Stomach smooth muscle (tissue), 2 donors: ENCODE measurements around the gene CELA2A.

Experiments used
- H3K27ac ChIP-seq: one replicate; pipeline ENCODE4 v1.7.0; 2013; ENCODE audit warnings: mild to moderate bottlenecking, low read length, inconsistent platforms
- H3K27me3 ChIP-seq, 2 donors: one replicate each; pipeline ENCODE4 v1.7.0; 2013; ENCODE audit warnings: low read length in 2 of 2; ENCODE audit not compliant: insufficient read depth in 2 of 2, control insufficient read depth in 1 of 2
- H3K36me3 ChIP-seq, 2 donors: one replicate each; pipeline ENCODE4 v1.7.0; 2013; ENCODE audit warnings: low read length in 2 of 2; ENCODE audit not compliant: control insufficient read depth in 2 of 2, insufficient read depth in 2 of 2
- H3K4me1 ChIP-seq: one replicate; pipeline ENCODE4 v1.7.0; 2013; ENCODE audit warnings: low read length; ENCODE audit not compliant: control insufficient read depth, insufficient read depth
- H3K4me3 ChIP-seq, 2 donors: one replicate each; pipeline ENCODE4 v1.7.0; 2013; ENCODE audit warnings: low read length in 2 of 2
- H3K9ac ChIP-seq, 2 donors: one replicate each; pipeline ENCODE4 v1.7.0; 2013; ENCODE audit warnings: low read length in 2 of 2, mild to moderate bottlenecking in 1 of 2
- H3K9me3 ChIP-seq, 2 donors: one replicate each; pipeline ENCODE4 v1.7.0; 2013; ENCODE audit warnings: low read length in 2 of 2; ENCODE audit not compliant: control insufficient read depth in 2 of 2
- donor health status: healthy.
- donor health status: Pancreatic carcinoma.

Gene CELA2A

DNA sequence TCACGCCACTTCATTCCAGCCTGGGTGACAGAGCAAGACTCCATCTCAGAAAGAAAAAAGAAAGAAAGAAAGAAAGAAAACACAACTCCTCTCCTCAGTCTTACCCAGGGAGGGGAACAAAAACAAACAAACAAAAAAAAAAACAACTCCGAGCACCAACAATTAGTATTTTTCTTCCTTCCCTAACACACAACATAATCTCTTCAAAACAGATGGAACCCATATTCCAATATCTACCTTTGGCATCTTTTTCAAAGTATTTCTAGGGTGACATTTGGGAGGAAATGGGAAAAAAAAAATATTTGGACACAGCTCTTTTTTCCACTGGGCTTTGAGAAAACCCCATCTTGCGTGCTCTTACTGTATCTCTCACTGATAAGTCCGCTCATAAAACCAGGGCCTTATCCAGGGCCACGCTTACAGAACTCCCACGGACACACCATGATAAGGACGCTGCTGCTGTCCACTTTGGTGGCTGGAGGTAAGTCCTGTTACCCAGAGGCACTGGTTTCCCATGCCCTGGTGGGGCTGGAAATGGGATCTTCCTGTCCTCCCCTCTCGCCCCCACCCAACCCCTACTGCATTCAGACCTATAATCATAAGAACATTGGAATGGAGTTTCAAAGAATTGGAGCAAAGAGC lies at the start of gene CELA2A:
Gene CELA2A (plus strand): TSS at position 420 of the 642 bp plus-strand sequence. CDS start 22 bp downstream, at position 442.
- H3K4me1 ChIP-seq = peaks cover 14% of the 10 kb centered on the region
- no peaks in the 10 kb centered on the region for H3K36me3 ChIP-seq
- no peak within 1 kb of the TSS for H3K4me3 ChIP-seq
- H3K9ac ChIP-seq = no peak within 1 kb of the TSS
- no peak within 1 kb of the TSS for H3K27ac ChIP-seq
- H3K27me3 ChIP-seq = no peaks in the 10 kb centered on the region
- H3K9me3 ChIP-seq = peaks cover 0 to 5% of the 10 kb centered on the region in 2 donors

DNA sequence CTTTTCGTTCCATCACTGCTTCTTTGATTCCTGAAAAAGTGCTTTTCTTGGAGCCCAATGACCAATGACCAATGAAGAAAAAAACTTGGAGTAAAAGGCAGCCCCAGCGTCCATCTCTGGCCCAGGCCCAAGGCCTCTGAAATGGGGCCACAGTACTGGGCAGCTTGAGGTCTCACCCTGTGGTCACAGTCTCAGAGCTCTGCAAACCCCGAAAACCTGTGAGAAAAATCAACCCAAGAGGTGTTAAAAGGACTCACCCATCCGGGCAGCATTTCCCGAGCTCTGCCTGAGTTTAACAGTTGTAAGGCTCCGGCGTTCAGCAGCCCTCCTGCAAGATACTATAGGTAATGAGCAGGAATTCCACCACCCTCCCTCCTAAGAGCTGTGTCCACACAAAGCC lies 49.0 kb upstream of the CELA2A start:
- H3K9ac ChIP-seq = peak overlapping the region in 1 of 2 donors; percentile 18
- peaks cover 39% of the 10 kb centered on the region for H3K4me1 ChIP-seq
- H3K27ac ChIP-seq = peak overlapping the region; percentile 64
- no peak overlapping the region for H3K4me3 ChIP-seq
- H3K27me3 ChIP-seq = no peaks in the 10 kb centered on the region
- no peaks in the 10 kb centered on the region for H3K9me3 ChIP-seq
- no peaks in the 10 kb centered on the region for H3K36me3 ChIP-seq

DNA sequence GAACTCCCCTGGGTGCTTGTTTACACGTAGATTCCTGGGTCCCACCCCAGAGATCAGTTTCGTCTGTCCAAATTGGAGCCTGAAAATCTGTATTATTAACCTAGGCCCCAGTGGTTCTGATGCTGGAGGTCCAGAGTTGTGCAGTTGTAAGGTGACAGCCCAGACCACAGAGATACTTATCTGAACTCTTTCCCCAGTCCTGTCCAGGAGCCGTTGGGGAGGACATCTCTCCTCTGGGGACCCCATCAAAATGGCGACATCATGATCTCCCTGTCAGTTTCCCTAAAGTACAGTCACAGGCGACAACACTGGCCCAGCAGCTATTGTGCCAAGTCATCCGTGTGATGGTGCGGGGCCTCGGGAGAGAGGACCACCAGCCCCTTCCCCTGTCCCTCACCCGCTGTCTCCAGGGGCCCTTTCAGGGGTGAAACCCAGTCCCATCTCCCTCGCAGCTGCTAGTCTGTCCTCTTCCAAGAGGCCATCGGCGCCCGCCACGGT lies 47.6 kb upstream of the CELA2A start:
- H3K4me1 ChIP-seq = peaks cover 53% of the 10 kb centered on the region
- H3K9me3 ChIP-seq = no peaks in the 10 kb centered on the region
- peak overlapping the region; percentile 60 for H3K27ac ChIP-seq
- H3K4me3 ChIP-seq = peak overlapping the region; percentile 56 to 85
- H3K36me3 ChIP-seq = no peaks in the 10 kb centered on the region
- H3K27me3 ChIP-seq = no peaks in the 10 kb centered on the region
- H3K9ac ChIP-seq = peak overlapping the region; percentile 55 to 71

DNA sequence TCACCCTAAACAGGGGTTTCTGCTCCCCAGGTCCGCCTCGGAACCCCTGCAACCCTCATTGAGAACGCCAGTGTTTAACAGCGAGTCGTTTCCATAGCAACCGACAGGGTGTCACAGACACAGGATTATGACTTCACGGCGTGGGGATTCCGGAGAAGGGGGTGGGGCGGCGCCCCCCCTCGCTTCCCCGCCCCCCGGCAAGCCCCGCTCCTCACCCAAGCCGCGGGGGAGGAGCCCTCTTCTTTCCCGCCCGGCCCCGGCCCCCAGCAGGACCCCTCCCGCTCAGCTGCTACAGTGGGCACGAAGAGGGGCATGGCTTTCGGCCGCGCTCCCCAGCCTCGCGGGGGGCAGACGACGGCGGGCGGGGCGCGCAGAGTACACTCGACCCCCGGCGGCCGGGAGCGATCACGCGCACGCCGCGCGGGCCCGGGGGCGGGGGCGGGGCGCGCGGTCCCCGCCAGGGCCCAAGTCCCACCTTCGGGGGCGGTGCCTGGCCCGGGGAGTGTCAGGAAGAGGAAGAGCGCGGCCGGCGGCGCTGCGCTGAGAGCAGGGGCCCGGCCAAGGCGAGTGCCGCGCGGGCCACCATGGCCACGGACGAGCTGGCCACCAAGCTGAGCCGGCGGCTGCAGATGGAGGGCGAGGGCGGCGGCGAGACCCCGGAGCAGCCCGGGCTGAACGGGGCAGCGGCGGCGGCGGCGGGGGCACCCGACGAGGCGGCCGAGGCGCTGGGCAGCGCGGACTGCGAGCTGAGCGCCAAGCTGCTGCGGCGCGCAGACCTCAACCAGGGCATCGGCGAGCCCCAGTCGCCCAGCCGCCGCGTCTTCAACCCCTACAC lies 46.9 kb upstream of the CELA2A start, which contains the start of gene EFHD2:
Gene EFHD2 (plus strand): TSS at position 501 of the 835 bp plus-strand sequence. CDS start 84 bp downstream, at position 585.
- no peaks in the 10 kb centered on the region for H3K27me3 ChIP-seq
- H3K4me1 ChIP-seq = peaks cover 55% of the 10 kb centered on the region
- H3K4me3 ChIP-seq = peak within 1 kb of the TSS; percentile 84 to 85
- H3K9me3 ChIP-seq = no peaks in the 10 kb centered on the region
- H3K27ac ChIP-seq = peak within 1 kb of the TSS; percentile 60
- H3K36me3 ChIP-seq = no peaks in the 10 kb centered on the region
- H3K9ac ChIP-seq = peak within 1 kb of the TSS; percentile 66 to 71

DNA sequence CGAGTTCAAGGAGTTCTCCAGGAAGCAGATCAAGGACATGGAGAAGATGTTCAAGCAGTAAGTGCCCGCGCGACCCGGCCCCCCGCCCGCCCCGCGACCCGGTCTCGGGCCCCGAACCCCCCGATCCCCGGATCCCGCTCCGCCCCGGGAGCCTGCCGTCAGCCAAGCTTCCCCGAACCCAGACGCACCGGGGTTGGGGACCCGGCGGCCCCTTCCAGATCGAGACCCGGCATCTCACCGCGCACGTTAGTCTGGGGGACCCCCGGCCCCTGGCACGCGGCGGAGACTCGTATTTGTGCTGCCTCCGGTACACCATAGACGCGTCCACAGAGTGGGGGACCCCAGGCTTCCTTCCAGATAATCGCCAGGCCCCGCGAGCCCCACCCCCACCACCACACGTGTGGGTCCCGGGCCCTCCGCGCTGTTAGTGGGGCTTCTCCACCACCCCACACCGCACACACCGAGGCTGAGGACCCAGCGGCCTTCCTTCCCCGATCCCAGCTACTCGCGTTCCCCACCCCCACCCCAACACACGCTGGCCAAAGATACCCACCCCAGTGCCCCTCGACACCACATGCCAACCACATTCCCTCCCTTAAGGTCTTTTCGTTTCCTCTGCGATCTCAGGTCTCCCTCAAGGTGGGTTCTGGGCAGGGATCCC lies 46.2 kb upstream of the CELA2A start:
- no peaks in the 10 kb centered on the region for H3K9me3 ChIP-seq
- peak overlapping the region; percentile 66 to 71 for H3K9ac ChIP-seq
- peak overlapping the region; percentile 84 to 85 for H3K4me3 ChIP-seq
- peaks cover 0 to 2% of the 10 kb centered on the region in 2 donors for H3K36me3 ChIP-seq
- peak overlapping the region; percentile 60 for H3K27ac ChIP-seq
- H3K27me3 ChIP-seq = no peaks in the 10 kb centered on the region
- H3K4me1 ChIP-seq = peaks cover 55% of the 10 kb centered on the region

DNA sequence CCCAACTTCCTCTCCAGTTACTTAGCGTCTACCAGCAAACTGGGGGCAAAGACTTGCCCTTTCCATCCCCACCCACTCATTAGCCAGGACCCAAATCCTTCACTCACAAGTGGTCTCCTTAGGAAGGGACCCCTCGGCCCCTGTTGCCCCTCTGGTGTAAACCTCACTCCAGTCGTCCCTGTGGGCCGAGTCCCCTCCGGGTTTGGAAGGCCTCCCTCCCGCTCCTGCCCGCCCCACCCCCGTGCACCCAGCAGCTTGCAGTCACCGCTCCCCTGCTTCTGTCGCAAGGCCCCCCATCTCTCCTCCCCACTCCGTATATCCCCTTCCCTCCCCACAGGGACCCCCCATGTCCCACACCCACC lies 45.7 kb upstream of the CELA2A start:
- Histone ChIP-seq H3K36me3 (peaks cover 0 to 2% of the 10 kb centered on the region in 2 donors), H3K4me3 (peak overlapping the region; percentile 84 to 85), H3K27me3 (no peaks in the 10 kb centered on the region), H3K9me3 (no peaks in the 10 kb centered on the region), H3K4me1 (peaks cover 59% of the 10 kb centered on the region), H3K27ac (peak overlapping the region; percentile 24), H3K9ac (peak overlapping the region; percentile 66 to 71)

DNA sequence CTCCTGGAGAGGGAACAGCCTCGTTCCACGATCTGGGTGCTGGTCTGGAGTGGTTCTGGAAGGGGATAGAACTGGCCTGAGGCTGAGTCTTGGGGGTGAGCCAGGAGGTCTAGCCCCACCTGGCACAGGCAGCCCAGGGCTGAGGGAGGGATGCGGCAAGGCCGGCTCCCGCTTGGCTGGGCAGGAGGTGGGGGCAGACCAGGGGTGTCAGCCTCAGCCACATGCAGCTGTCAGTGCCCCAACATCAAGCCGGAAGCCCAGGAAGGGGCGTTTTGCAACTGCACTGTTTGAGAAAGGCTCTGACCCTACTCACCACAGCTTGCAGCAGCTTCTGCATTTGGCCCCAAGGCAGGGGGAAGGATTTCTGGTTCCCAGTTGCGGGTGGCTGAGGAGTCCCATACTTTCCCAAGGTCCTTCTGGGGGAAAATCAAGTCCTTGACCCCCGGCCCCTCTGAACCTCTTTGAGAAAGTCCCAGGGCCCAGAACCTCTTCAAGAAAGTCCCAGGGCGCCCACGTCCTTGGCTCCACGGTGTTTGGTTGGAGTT lies 44.9 kb upstream of the CELA2A start:
- H3K27me3 ChIP-seq = no peaks in the 10 kb centered on the region
- H3K27ac ChIP-seq = no peak overlapping the region
- H3K36me3 ChIP-seq = peaks cover 0 to 2% of the 10 kb centered on the region in 2 donors
- H3K9ac ChIP-seq = peak overlapping the region; percentile 42 to 71
- peaks cover 64% of the 10 kb centered on the region for H3K4me1 ChIP-seq
- H3K9me3 ChIP-seq = no peaks in the 10 kb centered on the region
- H3K4me3 ChIP-seq = peak overlapping the region; percentile 84 to 85

DNA sequence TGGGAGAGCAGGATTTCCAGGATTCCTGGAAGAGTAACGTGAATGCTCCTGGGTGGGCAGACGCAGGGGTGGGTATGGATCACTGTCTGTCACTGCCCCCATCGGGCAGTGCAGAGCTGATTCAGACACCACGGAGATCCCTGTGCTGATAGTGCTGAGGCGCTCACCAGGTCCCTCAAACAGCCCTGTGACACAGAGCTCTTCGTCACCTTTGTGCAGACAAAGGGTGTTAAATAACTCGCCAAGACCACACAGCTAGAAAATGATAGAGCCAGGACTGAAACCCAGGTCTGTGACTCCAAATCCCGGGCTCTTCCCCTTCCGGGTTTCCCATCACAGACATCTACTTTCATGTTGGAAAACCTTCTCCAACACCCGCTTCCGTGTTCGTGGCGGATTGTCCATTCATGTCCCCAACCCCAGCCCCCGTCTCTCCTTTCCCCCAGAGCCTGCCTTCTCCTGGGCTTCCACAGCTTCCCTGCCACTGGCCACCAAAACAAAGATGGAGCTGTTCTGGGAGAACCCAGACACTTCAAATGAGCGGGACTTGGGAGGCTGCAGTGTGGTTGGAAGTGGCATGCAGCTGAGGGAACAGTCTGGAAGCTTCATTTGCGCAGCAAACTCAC lies 44.2 kb upstream of the CELA2A start:
- peak overlapping the region; percentile 31 for H3K27ac ChIP-seq
- peak overlapping the region in 1 of 2 donors; percentile 85 for H3K4me3 ChIP-seq

DNA sequence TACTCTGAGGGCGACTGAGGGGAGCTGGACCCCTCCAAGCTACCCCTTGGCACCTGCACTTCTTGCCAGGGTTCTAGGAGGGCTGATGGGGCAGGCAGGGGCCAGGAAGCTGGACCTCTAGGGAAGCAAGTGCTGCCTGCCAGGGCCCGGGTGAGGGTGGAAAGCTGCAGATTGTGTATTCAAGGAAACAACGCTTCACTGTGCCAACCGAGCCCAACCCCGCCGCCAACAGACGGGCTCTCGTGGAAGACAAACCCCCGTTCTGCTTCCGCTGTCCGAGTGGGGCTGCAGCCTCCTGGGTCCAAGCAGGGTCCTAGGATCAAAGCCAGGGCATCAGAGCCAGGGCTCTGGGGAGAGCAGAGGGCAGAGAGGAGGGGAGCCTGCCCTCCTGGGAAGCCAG lies 43.7 kb upstream of the CELA2A start:
- peak overlapping the region; percentile 31 for H3K27ac ChIP-seq

More for the DNA sequence above, 44.2 kb upstream of the CELA2A start:
- Histone ChIP-seq H3K9me3 (no peaks in the 10 kb centered on the region), H3K36me3 (peaks cover 0 to 2% of the 10 kb centered on the region in 2 donors), H3K27me3 (no peaks in the 10 kb centered on the region), H3K9ac (no peak overlapping the region), H3K4me1 (peaks cover 58% of the 10 kb centered on the region)

More for the DNA sequence above, 43.7 kb upstream of the CELA2A start:
- Histone ChIP-seq H3K27me3 (no peaks in the 10 kb centered on the region), H3K9ac (no peak overlapping the region), H3K9me3 (no peaks in the 10 kb centered on the region), H3K36me3 (peaks cover 0 to 2% of the 10 kb centered on the region in 2 donors), H3K4me3 (peak overlapping the region in 1 of 2 donors; percentile 8), H3K4me1 (peaks cover 53% of the 10 kb centered on the region)
